ENCODE data around the gene COX4I2.
"Not testable (repeated sequence)": the region's sequence is repeated elsewhere in the genome, so short reads cannot be mapped to it uniquely, and the experiment has no call there.

The COX4I2 gene

GRCh38 chr20:31617432-31618104, 20.1 kb upstream of the COX4I2 start:
- H3K27me3 ChIP-seq (ENCODE audit: insufficient read depth, poor library complexity, severe bottlenecking), result no peaks in the 10 kb centered on the region
- peak overlapping the region; percentile 79 for H3K27ac ChIP-seq (replicated peaks)
- peak in 1 of 2 experiments; percentile 88 for DNase-seq (ENCODE audit: low read depth in 1 of 2, low spot score in 1 of 2)
- no peak overlapping the region for H3K4me3 ChIP-seq (replicated peaks; ENCODE audit: insufficient read depth, low read length)
- TF ChIP-seq GABPA (IDR thresholded peaks at IDR 0.05; ENCODE audit: low read depth) (0 out of 2 replicates have a peak, but pooled peaks have one; percentile 11), CTCF (IDR thresholded peaks at IDR 0.05; ENCODE audit: insufficient read depth, low read length) (no peak), SPI1 (IDR thresholded peaks at IDR 0.05; ENCODE audit: borderline replicate concordance, low read depth) (peak; percentile 96), REST (IDR thresholded peaks at IDR 0.05; ENCODE audit: insufficient replicate concordance, low read depth) (no peak), POLR2AphosphoS5 (IDR thresholded peaks at IDR 0.05; ENCODE audit: low read depth) (0 out of 2 replicates have a peak, but pooled peaks have one; percentile 18)

GRCh38 chr20:31620246-31620645, 17.5 kb upstream of the COX4I2 start:
- Histone ChIP-seq H3K27ac (replicated peaks) (no peak overlapping the region), H3K27me3 (ENCODE audit: insufficient read depth, poor library complexity, severe bottlenecking) (no peaks in the 10 kb centered on the region), H3K4me3 (replicated peaks; ENCODE audit: insufficient read depth, low read length) (no peak overlapping the region)
- no peak for DNase-seq (ENCODE audit: low read depth in 1 of 2, low spot score in 1 of 2)
- TF ChIP-seq SPI1 (IDR thresholded peaks at IDR 0.05; ENCODE audit: borderline replicate concordance, low read depth) (no peak), REST (IDR thresholded peaks at IDR 0.05; ENCODE audit: insufficient replicate concordance, low read depth) (no peak), CTCF (IDR thresholded peaks at IDR 0.05; ENCODE audit: insufficient read depth, low read length) (no peak), POLR2AphosphoS5 (IDR thresholded peaks at IDR 0.05; ENCODE audit: low read depth) (no peak), GABPA (IDR thresholded peaks at IDR 0.05; ENCODE audit: low read depth) (no peak)

- not testable (repeated sequence) for DNase-seq (ENCODE audit: low read depth in 1 of 2, low spot score in 1 of 2); H3K27me3 ChIP-seq (ENCODE audit: insufficient read depth, poor library complexity, severe bottlenecking); H3K4me3 ChIP-seq (replicated peaks; ENCODE audit: insufficient read depth, low read length); H3K27ac ChIP-seq (replicated peaks)
These were observed 14.6 kb upstream of the COX4I2 start for GRCh38 chr20:31623123-31623505.

- H3K27ac ChIP-seq (replicated peaks); DNase-seq (ENCODE audit: low read depth in 1 of 2, low spot score in 1 of 2); H3K27me3 ChIP-seq (ENCODE audit: insufficient read depth, poor library complexity, severe bottlenecking); H3K4me3 ChIP-seq (replicated peaks; ENCODE audit: insufficient read depth, low read length): not testable (repeated sequence)
These were observed 11.2 kb upstream of the COX4I2 start for GRCh38 chr20:31626534-31626933.

GRCh38 chr20:31628057-31628456, 9.7 kb upstream of the COX4I2 start:
- H3K4me3 ChIP-seq (replicated peaks; ENCODE audit: insufficient read depth, low read length); DNase-seq (ENCODE audit: low read depth in 1 of 2, low spot score in 1 of 2); H3K27me3 ChIP-seq (ENCODE audit: insufficient read depth, poor library complexity, severe bottlenecking); H3K27ac ChIP-seq (replicated peaks): not testable (repeated sequence)

Measured in HL-60 (cell line).